Activated CD4-positive, alpha-beta T cell treated with anti-CD3 and anti-CD28 coated beads, Interleukin-2, Interleukin-6, amounts not matched to agents 100 ng/mL and 50 ng/mL, durations not matched to agents 16 hours and 8 hours (primary cell): ENCODE results near the gene UMAD1.

Experiments
- DNase-seq: peaks from one replicate; pipeline ENCODE4 v3.0.0-alpha.2; 2020

UMAD1 gene

GRCh38 chr7:7736671-7737070 is 96.1 kb downstream of the UMAD1 start:
- DNase-seq: no peak

GRCh38 chr7:7737674-7738073 is 97.1 kb downstream of the UMAD1 start:
- no peak for DNase-seq

GRCh38 chr7:7738177-7738576 is 97.6 kb downstream of the UMAD1 start:
- no peak for DNase-seq

GRCh38 chr7:7738622-7739021 is 98.1 kb downstream of the UMAD1 start:
- no peak for DNase-seq

- no peak for DNase-seq
Observed at GRCh38 chr7:7739204-7740036, 98.9 kb downstream of the UMAD1 start.

GRCh38 chr7:7740037-7740355 is 99.4 kb downstream of the UMAD1 start:
- DNase-seq: no peak

GRCh38 chr7:7742223-7742622 is 101.7 kb downstream of the UMAD1 start:
- no peak for DNase-seq

- DNase-seq: no peak
Observed at GRCh38 chr7:7745258-7745657, 104.7 kb downstream of the UMAD1 start.

GRCh38 chr7:7745966-7746365 is 105.4 kb downstream of the UMAD1 start:
- DNase-seq: no peak

GRCh38 chr7:7746458-7746857 is 105.9 kb downstream of the UMAD1 start:
- DNase-seq: no peak

- no peak for DNase-seq
Observed at GRCh38 chr7:7750571-7751242, 110.2 kb downstream of the UMAD1 start.

GRCh38 chr7:7751243-7752092 is 110.9 kb downstream of the UMAD1 start:
- DNase-seq: no peak

- DNase-seq: no peak
Observed at GRCh38 chr7:7756577-7756976, 116.0 kb downstream of the UMAD1 start.

GRCh38 chr7:7757576-7757975 is 117.0 kb downstream of the UMAD1 start:
- DNase-seq: no peak

- peak; percentile 51 for DNase-seq
Observed at GRCh38 chr7:7761340-7761973, 120.9 kb downstream of the UMAD1 start.

- DNase-seq: peak; percentile 41
Observed at GRCh38 chr7:7761974-7762779, 121.6 kb downstream of the UMAD1 start.

GRCh38 chr7:7764520-7765396 is 124.2 kb downstream of the UMAD1 start:
- no peak for DNase-seq

- DNase-seq: peak; percentile 39
Observed at GRCh38 chr7:7765422-7765821, 124.9 kb downstream of the UMAD1 start.

GRCh38 chr7:7766671-7767070 is 126.1 kb downstream of the UMAD1 start:
- no peak for DNase-seq

- no peak for DNase-seq
Observed at GRCh38 chr7:7768977-7769709, 128.6 kb downstream of the UMAD1 start.
